IPS-18c (cell line): ENCODE data around the gene HS6ST3.

Experiments
- H3K4me3 ChIP-seq: 2 replicates; pipeline ENCODE4 v1.7.0; 2013; ENCODE audit warnings: low read depth, mild to moderate bottlenecking, low read length, moderate library complexity; ENCODE audit not compliant: insufficient read depth
- H3K9me3 ChIP-seq: one replicate; pipeline ENCODE4 v1.6.1; 2013; ENCODE audit warnings: mild to moderate bottlenecking, low read length, moderate library complexity; ENCODE audit not compliant: control insufficient read depth, insufficient read depth

Gene HS6ST3

GRCh38 chr13:96165840-96166239 lies 75.9 kb downstream of the HS6ST3 start:
- H3K4me3 ChIP-seq: no peak overlapping the region
- no peaks in the 10 kb centered on the region for H3K9me3 ChIP-seq

- Histone ChIP-seq H3K4me3 (no peak overlapping the region), H3K9me3 (no peaks in the 10 kb centered on the region)
These were observed 82.2 kb downstream of the HS6ST3 start for GRCh38 chr13:96172066-96172465.

- no peak overlapping the region for H3K4me3 ChIP-seq
- H3K9me3 ChIP-seq: no peaks in the 10 kb centered on the region
These were observed 88.9 kb downstream of the HS6ST3 start for GRCh38 chr13:96178759-96179158.

GRCh38 chr13:96179309-96179708 lies 89.4 kb downstream of the HS6ST3 start:
- Histone ChIP-seq H3K9me3 (no peaks in the 10 kb centered on the region), H3K4me3 (no peak overlapping the region)

- Histone ChIP-seq H3K9me3 (no peaks in the 10 kb centered on the region), H3K4me3 (no peak overlapping the region)
These were observed 92.0 kb downstream of the HS6ST3 start for GRCh38 chr13:96181911-96182310.

GRCh38 chr13:96185818-96186217 lies 95.9 kb downstream of the HS6ST3 start:
- no peaks in the 10 kb centered on the region for H3K9me3 ChIP-seq
- H3K4me3 ChIP-seq: no peak overlapping the region

GRCh38 chr13:96191367-96191766 lies 101.5 kb downstream of the HS6ST3 start:
- no peaks in the 10 kb centered on the region for H3K9me3 ChIP-seq
- no peak overlapping the region for H3K4me3 ChIP-seq

GRCh38 chr13:96193728-96194310 lies 103.9 kb downstream of the HS6ST3 start:
- H3K4me3 ChIP-seq: no peak overlapping the region
- peaks cover 2% of the 10 kb centered on the region for H3K9me3 ChIP-seq

GRCh38 chr13:96198038-96198437 lies 108.1 kb downstream of the HS6ST3 start:
- peaks cover 2% of the 10 kb centered on the region for H3K9me3 ChIP-seq

GRCh38 chr13:96199315-96199714 lies 109.4 kb downstream of the HS6ST3 start:
- no peak overlapping the region for H3K4me3 ChIP-seq
- H3K9me3 ChIP-seq: peaks cover 2% of the 10 kb centered on the region

More at GRCh38 chr13:96198038-96198437, 108.1 kb downstream of the HS6ST3 start:
- no peak overlapping the region for H3K4me3 ChIP-seq

GRCh38 chr13:96200810-96201209 lies 110.9 kb downstream of the HS6ST3 start:
- H3K4me3 ChIP-seq: no peak overlapping the region

GRCh38 chr13:96202315-96202714 lies 112.4 kb downstream of the HS6ST3 start:
- Histone ChIP-seq H3K4me3 (no peak overlapping the region), H3K9me3 (peaks cover 2% of the 10 kb centered on the region)

More at GRCh38 chr13:96200810-96201209, 110.9 kb downstream of the HS6ST3 start:
- peaks cover 2% of the 10 kb centered on the region for H3K9me3 ChIP-seq

GRCh38 chr13:96203471-96203870 lies 113.6 kb downstream of the HS6ST3 start:
- Histone ChIP-seq H3K9me3 (no peaks in the 10 kb centered on the region), H3K4me3 (no peak overlapping the region)

GRCh38 chr13:96214824-96215445 lies 125.0 kb downstream of the HS6ST3 start:
- Histone ChIP-seq H3K9me3 (no peaks in the 10 kb centered on the region), H3K4me3 (no peak overlapping the region)

GRCh38 chr13:96216543-96216942 lies 126.6 kb downstream of the HS6ST3 start:
- Histone ChIP-seq H3K4me3 (no peak overlapping the region), H3K9me3 (no peaks in the 10 kb centered on the region)

- H3K9me3 ChIP-seq: no peaks in the 10 kb centered on the region
- no peak overlapping the region for H3K4me3 ChIP-seq
These were observed 128.6 kb downstream of the HS6ST3 start for GRCh38 chr13:96218475-96218874.

GRCh38 chr13:96221471-96221870 lies 131.6 kb downstream of the HS6ST3 start:
- Histone ChIP-seq H3K9me3 (no peaks in the 10 kb centered on the region), H3K4me3 (no peak overlapping the region)

- H3K9me3 ChIP-seq: no peaks in the 10 kb centered on the region
- no peak overlapping the region for H3K4me3 ChIP-seq
These were observed 133.3 kb downstream of the HS6ST3 start for GRCh38 chr13:96223231-96223630.

- no peaks in the 10 kb centered on the region for H3K9me3 ChIP-seq
These were observed 139.4 kb downstream of the HS6ST3 start for GRCh38 chr13:96229356-96229755.

More at GRCh38 chr13:96229356-96229755, 139.4 kb downstream of the HS6ST3 start:
- H3K4me3 ChIP-seq: no peak overlapping the region
